Measurements from ENCODE around the gene PRDM16. TPM values are rescaled to one million over a fixed set of nuclear protein-coding genes. Genes with fewer than 3 reads are reported as not detected.

Gene PRDM16
- total and polyA plus RNA-seq, 2 experiments from 2014 or later = 41.8 to 55.8 TPM

- no peak overlapping the region for H3K4me3 ChIP-seq
- no peaks in the 10 kb centered on the region for H3K36me3 ChIP-seq
- no peak for TF ChIP-seq CTCF (IDR thresholded peaks at IDR 0.05; ENCODE audit: low read depth, low read length)
- H3K9me3 ChIP-seq (ENCODE audit: low read depth) = no peaks in the 10 kb centered on the region
- H3K4me1 ChIP-seq (ENCODE audit: low read depth) = no peaks in the 10 kb centered on the region
- H3K27ac ChIP-seq = no peak overlapping the region
- DNase-seq (ENCODE audit: low read depth in 1 of 2, low spot score in 1 of 2) = no peak
- H3K27me3 ChIP-seq = no peaks in the 10 kb centered on the region
Measured at GRCh38 chr1:3049164-3049563, 19.8 kb upstream of the PRDM16 start.

- no peak for TF ChIP-seq CTCF (IDR thresholded peaks at IDR 0.05; ENCODE audit: low read depth, low read length)
- H3K4me1 ChIP-seq (ENCODE audit: low read depth) = no peaks in the 10 kb centered on the region
- no peaks in the 10 kb centered on the region for H3K27me3 ChIP-seq
- no peak overlapping the region for H3K27ac ChIP-seq
- no peaks in the 10 kb centered on the region for H3K36me3 ChIP-seq
- no peak for DNase-seq (ENCODE audit: low read depth in 1 of 2, low spot score in 1 of 2)
- H3K4me3 ChIP-seq = no peak overlapping the region
- no peaks in the 10 kb centered on the region for H3K9me3 ChIP-seq (ENCODE audit: low read depth)
Measured at GRCh38 chr1:3049905-3050304, 19.1 kb upstream of the PRDM16 start.

- Histone ChIP-seq H3K4me1 (ENCODE audit: low read depth) (no peaks in the 10 kb centered on the region), H3K27ac (no peak overlapping the region), H3K9me3 (ENCODE audit: low read depth) (no peaks in the 10 kb centered on the region), H3K4me3 (no peak overlapping the region), H3K27me3 (no peaks in the 10 kb centered on the region), H3K36me3 (no peaks in the 10 kb centered on the region)
- no peak for DNase-seq (ENCODE audit: low read depth in 1 of 2, low spot score in 1 of 2)
- no peak for TF ChIP-seq CTCF (IDR thresholded peaks at IDR 0.05; ENCODE audit: low read depth, low read length)
Measured at GRCh38 chr1:3050603-3051002, 18.4 kb upstream of the PRDM16 start.

DNA sequence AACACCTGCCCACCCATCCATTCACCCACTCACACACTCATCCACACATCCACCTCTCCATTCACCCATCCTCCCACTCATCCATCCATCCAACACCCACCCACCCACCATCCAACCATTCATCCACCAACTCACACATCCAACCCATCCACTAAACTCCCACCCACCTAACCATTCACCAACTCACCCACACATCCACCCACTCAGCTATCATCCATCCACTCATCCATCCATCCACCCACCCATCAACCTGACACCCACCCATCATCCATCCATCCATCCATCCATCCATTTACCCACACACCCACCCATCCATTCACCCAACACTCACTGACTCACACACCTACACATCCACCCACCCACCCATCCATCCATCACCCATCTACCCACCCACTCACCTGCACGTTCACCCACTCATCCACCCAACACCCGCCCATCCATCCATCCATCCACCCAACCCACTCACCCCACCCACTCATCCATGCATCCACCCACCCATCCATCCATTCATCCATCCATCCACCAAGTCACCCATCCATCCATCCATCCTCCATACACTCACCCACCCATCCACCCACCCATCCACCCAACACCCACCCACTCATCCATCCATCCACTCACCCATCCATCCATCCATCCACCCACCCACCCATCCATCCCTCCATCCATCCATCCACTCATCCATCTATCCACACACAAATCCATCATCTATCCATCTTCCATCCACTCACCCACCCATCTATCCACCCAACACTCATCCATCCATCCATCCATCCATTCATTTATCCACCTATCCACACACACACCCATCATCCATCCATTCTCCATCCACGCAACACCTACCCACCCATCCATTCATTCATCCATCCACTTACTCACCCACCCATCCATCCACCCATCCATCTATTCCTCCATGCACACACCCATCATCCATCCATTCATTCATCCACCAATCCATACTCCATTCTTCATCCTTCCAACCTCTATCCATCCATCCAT, 17.4 kb upstream of the PRDM16 start:
- Histone ChIP-seq H3K27me3 (no peaks in the 10 kb centered on the region), H3K4me3 (no peak overlapping the region), H3K4me1 (ENCODE audit: low read depth) (no peaks in the 10 kb centered on the region), H3K9me3 (ENCODE audit: low read depth) (no peaks in the 10 kb centered on the region), H3K27ac (no peak overlapping the region), H3K36me3 (no peaks in the 10 kb centered on the region)
- TF ChIP-seq CTCF (IDR thresholded peaks at IDR 0.05; ENCODE audit: low read depth, low read length) = no peak
- no peak for DNase-seq (ENCODE audit: low read depth in 1 of 2, low spot score in 1 of 2)

DNA sequence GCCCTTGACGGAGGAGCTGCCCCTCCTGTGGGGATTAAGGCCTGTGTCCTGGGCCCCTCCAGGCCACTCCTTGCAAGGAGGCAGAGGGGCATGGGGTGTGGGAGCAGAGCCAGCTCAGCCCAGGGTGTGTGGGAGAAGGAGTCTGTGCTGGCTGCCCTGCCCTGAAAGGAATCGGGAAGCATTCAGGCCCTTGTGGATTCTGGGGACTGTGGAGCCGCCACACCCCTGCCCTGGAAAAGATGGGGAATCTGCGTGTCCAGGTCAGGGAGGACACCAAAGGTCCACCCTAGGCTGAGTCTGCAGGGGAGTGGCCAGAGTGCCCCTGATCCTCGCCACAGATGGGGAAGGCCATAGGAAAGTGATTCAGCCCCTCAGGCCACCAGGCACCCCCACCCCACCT, 16.5 kb upstream of the PRDM16 start:
- no peak overlapping the region for H3K4me3 ChIP-seq
- H3K27me3 ChIP-seq = no peaks in the 10 kb centered on the region
- no peak for TF ChIP-seq CTCF (IDR thresholded peaks at IDR 0.05; ENCODE audit: low read depth, low read length)
- no peak for DNase-seq (ENCODE audit: low read depth in 1 of 2, low spot score in 1 of 2)
- no peaks in the 10 kb centered on the region for H3K9me3 ChIP-seq (ENCODE audit: low read depth)
- no peaks in the 10 kb centered on the region for H3K36me3 ChIP-seq
- no peaks in the 10 kb centered on the region for H3K4me1 ChIP-seq (ENCODE audit: low read depth)
- H3K27ac ChIP-seq = no peak overlapping the region

All from cardiac muscle cell (in vitro differentiated cells and primary cell).